Loucy (cell line): ENCODE measurements around the gene RNF8.

Experiments
- H2AFZ ChIP-seq: fragments of 200-600 bp; sonication (generic); 2 replicates; pipeline ENCODE4 v1.6.0; 2016; ENCODE audit warnings: antibody characterized with exemption, mild to moderate bottlenecking, low read length, moderate library complexity
- H3F3A ChIP-seq: fragments of 200-600 bp; 2 replicates; pipeline ENCODE4 v1.6.0; 2016; ENCODE audit warnings: antibody characterized with exemption, low read depth, mild to moderate bottlenecking
- H3K27me3 ChIP-seq: fragments of 200-600 bp; sonication (generic); 2 replicates; pipeline ENCODE4 v1.6.1; 2014; ENCODE audit warnings: low read length, mild to moderate bottlenecking; ENCODE audit not compliant: insufficient read depth, poor library complexity, severe bottlenecking
- H3K36me3 ChIP-seq: fragments of 200-600 bp; sonication (generic); 2 replicates; pipeline ENCODE4 v1.6.1; 2016; ENCODE audit warnings: low read length; ENCODE audit not compliant: insufficient read depth
- H3K4me1 ChIP-seq: fragments of 200-600 bp; sonication (generic); 2 replicates; pipeline ENCODE4 v1.5.1; 2014; ENCODE audit warnings: low read length, mild to moderate bottlenecking; ENCODE audit not compliant: insufficient read depth, poor library complexity, severe bottlenecking
- H3K4me2 ChIP-seq: fragments of 200-600 bp; sonication (generic); 2 replicates; pipeline ENCODE4 v1.6.0; 2014; ENCODE audit warnings: antibody characterized with exemption, low read length, low read depth, mild to moderate bottlenecking; ENCODE audit not compliant: poor library complexity, severe bottlenecking
- H3K4me3 ChIP-seq: fragments of 200-600 bp; sonication (generic); 2 replicates; pipeline ENCODE4 v1.5.1; 2014; ENCODE audit warnings: low read length, mild to moderate bottlenecking, mixed read lengths; ENCODE audit not compliant: poor library complexity, severe bottlenecking
- H3K79me2 ChIP-seq: fragments of 200-600 bp; sonication (generic); 2 replicates; pipeline ENCODE4 v1.6.1; 2014; ENCODE audit warnings: low read length; ENCODE audit not compliant: insufficient read depth
- H3K9ac ChIP-seq: fragments of 200-600 bp; sonication (generic); 2 replicates; pipeline ENCODE4 v1.6.0; 2014; ENCODE audit warnings: mild to moderate bottlenecking, low read depth, low read length, moderate library complexity; ENCODE audit not compliant: poor library complexity, severe bottlenecking
- H3K9me2 ChIP-seq: fragments of 200-600 bp; sonication (generic); replicated peaks from 2 replicates; pipeline ENCODE4 v1.6.1; 2016; ENCODE audit warnings: low read depth, low read length, mixed read lengths
- H3K9me3 ChIP-seq: fragments of 200-600 bp; sonication (generic); 2 replicates; pipeline ENCODE4 v1.6.1; 2014; ENCODE audit warnings: mild to moderate bottlenecking, antibody characterized with exemption, low read length, low read depth; ENCODE audit not compliant: insufficient read depth
- H4K20me1 ChIP-seq: fragments of 200-600 bp; sonication (generic); 2 replicates; pipeline ENCODE4 v1.6.0; 2014; ENCODE audit warnings: antibody characterized with exemption, low read length, mild to moderate bottlenecking; ENCODE audit not compliant: insufficient read depth, poor library complexity, severe bottlenecking
- CTCF ChIP-seq: fragments of 200-600 bp; sonication (generic); conservative IDR thresholded peaks from 2 replicates; pipeline ENCODE4 v1.5.1; 2014; ENCODE audit warnings: mild to moderate bottlenecking, antibody characterized with exemption, low read length
- EZH2phosphoT487 ChIP-seq: fragments of 200-600 bp; IDR thresholded peaks from 2 replicates; pipeline ENCODE4 v1.6.1; 2018; ENCODE audit warnings: antibody characterized with exemption, mild to moderate bottlenecking, moderate library complexity, borderline replicate concordance

RNF8 gene

DNA sequence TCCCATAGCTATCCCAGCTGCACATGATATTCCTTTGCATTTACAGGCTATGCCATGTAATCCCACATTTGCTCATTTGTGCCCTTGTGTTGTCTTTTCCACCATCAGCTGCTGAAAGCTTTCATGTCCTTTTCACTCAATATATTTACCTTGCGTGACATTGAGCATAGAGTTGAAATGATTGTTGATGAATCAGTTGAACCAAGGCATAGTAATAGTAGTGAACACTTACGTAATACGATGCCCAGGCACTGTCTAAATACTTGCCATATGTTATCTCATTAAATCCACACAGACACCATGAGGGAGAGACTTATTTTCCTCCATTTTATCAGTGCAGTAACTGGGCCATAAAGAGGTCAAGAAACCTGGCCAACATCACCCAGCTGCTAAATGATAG is 13.1 kb downstream of the RNF8 start:
- Histone ChIP-seq H3K4me2 (no peak overlapping the region), H2AFZ (no peak overlapping the region), H3K4me3 (no peak overlapping the region)

GRCh38 chr6:37368961-37369320 is 15.2 kb downstream of the RNF8 start:
- no peak overlapping the region for H3K4me3 ChIP-seq
- no peak overlapping the region for H3K4me2 ChIP-seq
- no peaks in the 10 kb centered on the region for H3K9me2 ChIP-seq
- H2AFZ ChIP-seq, result no peak overlapping the region
- 0 out of 2 replicates have a peak, but pooled peaks cover 3% of the 10 kb centered on the region for H3K79me2 ChIP-seq
- H3K36me3 ChIP-seq, result peaks cover 39% of the 10 kb centered on the region; the same call in 1 of the 2 replicates
- no peaks in the 10 kb centered on the region for H4K20me1 ChIP-seq
- no peaks in the 10 kb centered on the region for H3K4me1 ChIP-seq
- no peaks in the 10 kb centered on the region for H3K9me3 ChIP-seq
- no peaks in the 10 kb centered on the region for H3F3A ChIP-seq
- no peaks in the 10 kb centered on the region for H3K27me3 ChIP-seq
- TF ChIP-seq EZH2phosphoT487 (no peak), CTCF (no peak)
- no peak overlapping the region for H3K9ac ChIP-seq

More for the DNA sequence above, 13.1 kb downstream of the RNF8 start:
- Histone ChIP-seq H4K20me1 (peaks cover 2% of the 10 kb centered on the region), H3K4me1 (peaks cover 12% of the 10 kb centered on the region), H3F3A (peaks cover 3% of the 10 kb centered on the region; the same call in 1 of the 2 replicates), H3K27me3 (no peaks in the 10 kb centered on the region), H3K9ac (no peak overlapping the region), H3K79me2 (0 out of 2 replicates have a peak, but pooled peaks cover 6% of the 10 kb centered on the region), H3K9me2 (no peaks in the 10 kb centered on the region), H3K9me3 (no peaks in the 10 kb centered on the region), H3K36me3 (peaks cover 38% of the 10 kb centered on the region; the same call in 1 of the 2 replicates)
- TF ChIP-seq CTCF (no peak), EZH2phosphoT487 (no peak)

DNA sequence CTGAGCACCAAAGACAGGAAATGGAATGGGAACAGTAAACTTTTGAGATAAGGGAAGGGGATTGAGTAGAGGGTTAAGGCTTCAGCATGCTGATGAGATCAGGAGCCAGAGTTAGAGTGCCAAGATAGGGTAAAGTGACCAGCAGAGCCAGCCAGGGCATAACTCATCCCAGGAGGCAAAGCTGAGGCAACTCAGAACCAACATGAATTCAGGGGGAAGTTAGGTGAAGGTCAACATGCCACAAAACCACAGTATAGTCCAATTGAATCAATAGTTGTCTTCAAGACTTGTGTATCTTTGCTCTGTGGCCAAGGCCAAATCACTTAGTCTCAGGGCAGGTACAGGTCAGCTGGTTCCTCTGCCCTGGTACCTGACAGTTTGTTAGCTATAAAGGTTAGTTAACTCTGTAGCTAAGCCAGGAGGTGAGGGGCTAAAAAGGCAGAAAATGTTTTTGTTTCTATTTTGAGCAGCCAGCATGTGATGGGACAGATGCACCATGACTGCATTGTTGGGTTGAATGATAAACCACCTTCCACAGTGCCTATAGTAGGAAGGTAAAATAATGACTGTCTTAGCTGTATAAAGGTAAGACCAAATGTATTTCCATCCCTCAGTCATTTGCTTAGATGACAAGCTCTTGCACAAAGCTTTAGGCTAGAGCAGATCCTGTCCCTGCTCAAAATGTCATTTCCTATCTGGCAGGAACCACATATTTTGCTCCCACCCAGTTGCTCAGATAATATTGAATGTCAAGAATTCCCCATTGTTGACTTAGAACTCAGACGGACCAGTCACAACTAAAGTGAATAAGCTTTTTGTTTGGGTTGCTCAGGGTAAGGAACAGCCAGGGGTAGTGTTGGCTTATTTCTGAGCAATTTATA is 15.8 kb downstream of the RNF8 start:
- Histone ChIP-seq H3K9me2 (no peaks in the 10 kb centered on the region), H3K79me2 (0 out of 2 replicates have a peak, but pooled peaks cover 3% of the 10 kb centered on the region), H3K4me2 (no peak overlapping the region), H3K9ac (no peak overlapping the region), H3K27me3 (no peaks in the 10 kb centered on the region), H3K9me3 (no peaks in the 10 kb centered on the region), H3K4me1 (no peaks in the 10 kb centered on the region), H2AFZ (no peak overlapping the region), H3K36me3 (peaks cover 41% of the 10 kb centered on the region; the same call in 1 of the 2 replicates), H3K4me3 (no peak overlapping the region), H3F3A (no peaks in the 10 kb centered on the region), H4K20me1 (no peaks in the 10 kb centered on the region)
- TF ChIP-seq CTCF (no peak), EZH2phosphoT487 (no peak)
